Endodermal cell (in vitro differentiated cells): ENCODE data around the gene TINAGL1. TPM values are rescaled to one million over a fixed set of nuclear protein-coding genes. Genes with fewer than 3 reads are reported as not detected.

ENCODE experiments used
- DNase-seq: peaks from one replicate; pipeline ENCODE4 v3.0.0-alpha.2; 2017
- H3K27ac ChIP-seq: 2 replicates; pipeline ENCODE4 v1.5.1; 2013; ENCODE audit warnings: mild to moderate bottlenecking, low read depth, low read length, moderate library complexity
- H3K27me3 ChIP-seq: 2 replicates; pipeline ENCODE4 v1.6.1; 2013; ENCODE audit warnings: mild to moderate bottlenecking, low read length, moderate library complexity; ENCODE audit not compliant: insufficient read depth, control insufficient read depth, poor library complexity, severe bottlenecking
- H3K36me3 ChIP-seq: 2 replicates; pipeline ENCODE4 v1.7.0; 2013; ENCODE audit warnings: mild to moderate bottlenecking, low read length, moderate library complexity; ENCODE audit not compliant: control insufficient read depth, insufficient read depth
- H3K4me1 ChIP-seq: one replicate; pipeline ENCODE4 v1.7.0; 2013; ENCODE audit warnings: low read length; ENCODE audit not compliant: control insufficient read depth, insufficient read depth
- H3K4me3 ChIP-seq: 2 replicates; pipeline ENCODE4 v1.5.1; 2013; ENCODE audit warnings: mild to moderate bottlenecking, low read length, moderate library complexity
- H3K9ac ChIP-seq: 2 replicates; pipeline ENCODE4 v1.6.1; 2013; ENCODE audit warnings: mild to moderate bottlenecking, low read length, moderate library complexity; ENCODE audit not compliant: poor library complexity, severe bottlenecking; ENCODE audit errors: extremely low read depth
- H3K9me3 ChIP-seq: 2 replicates; pipeline ENCODE4 v1.6.1; 2013; ENCODE audit warnings: mild to moderate bottlenecking, low read length, moderate library complexity; ENCODE audit not compliant: control insufficient read depth
- H3K27ac Mint-ChIP-seq: 2 replicates; pipeline ENCODE4 v1.8.0; 2020; ENCODE audit warnings: mixed read lengths
- H3K27me3 Mint-ChIP-seq: 2 replicates; pipeline ENCODE4 v1.8.0; 2021; ENCODE audit warnings: mild to moderate bottlenecking, mixed read lengths; ENCODE audit not compliant: insufficient read depth
- H3K36me3 Mint-ChIP-seq: 2 replicates; pipeline ENCODE4 v1.8.0; 2020; ENCODE audit warnings: low read depth, mixed read lengths
- H3K4me1 Mint-ChIP-seq: 2 replicates; pipeline ENCODE4 v1.8.0; 2020; ENCODE audit warnings: mixed read lengths
- H3K4me3 Mint-ChIP-seq: 2 replicates; pipeline ENCODE4 v1.8.0; 2020; ENCODE audit warnings: mild to moderate bottlenecking, moderate library complexity, mixed read lengths
- H3K9me3 Mint-ChIP-seq: 2 replicates; pipeline ENCODE4 v1.8.0; 2020; ENCODE audit warnings: mild to moderate bottlenecking, mixed read lengths
- CTCF ChIP-seq: fragments of 200-600 bp; sonication (generic); conservative IDR thresholded peaks from 2 replicates; pipeline ENCODE4 v1.5.0; 2021; ENCODE audit warnings: antibody characterized with exemption, mild to moderate bottlenecking
- WGBS, 2 experiments: methylation state at CpG; one replicate each; pipeline versions ENCODE4 v1.1.5 to v1.1.7; 2013; ENCODE audit warnings: missing lambda C conversion rate in 2 of 2, mixed read lengths in 1 of 2; ENCODE audit not compliant: insufficient coverage in 1 of 2, insufficient read length in 1 of 2; 5-methylcytosine and 5-hydroxymethylcytosine counted together
- total RNA-seq, 2 donors: library from RNA; stranded (reverse); fragmentation: NEBNext Ultra II Directional in 1 of 2; extraction: Animal tissue kit (Norgen Biotek cat#: 25700) in 1 of 2; gene quantifications; 2 replicates in 1 of 2; 3 replicates in 1 of 2; pipeline ENCODE4 v1.2.1, GENCODE V29; 2021

The TINAGL1 gene
- total RNA-seq, 2 donors from 2014 or later, result 3.0 to 3.4 TPM

- Mint-ChIP-seq H3K9me3 (peaks cover 4% of the 10 kb centered on the region), H3K36me3 (no peaks in the 10 kb centered on the region), H3K4me3 (no peak overlapping the region), H3K27me3 (peaks cover 8% of the 10 kb centered on the region), H3K27ac (no peak overlapping the region), H3K4me1 (peaks cover 3% of the 10 kb centered on the region)
- H3K9me3 ChIP-seq, result peaks cover 9% of the 10 kb centered on the region
- DNase-seq, result no peak
- no peak overlapping the region for H3K4me3 ChIP-seq
- H3K9ac ChIP-seq, result no peak overlapping the region
- TF ChIP-seq CTCF, result no peak
- H3K4me1 ChIP-seq, result no peaks in the 10 kb centered on the region
- 56 to 70% methylated on average over 1 of the region's 1 CpG for WGBS, 2 experiments
- H3K27me3 ChIP-seq, result no peaks in the 10 kb centered on the region
- H3K36me3 ChIP-seq, result no peaks in the 10 kb centered on the region
- no peak overlapping the region for H3K27ac ChIP-seq
Measured at GRCh38 chr1:31609514-31610118, 33.3 kb downstream of the TINAGL1 start.

- Histone ChIP-seq H3K36me3 (no peaks in the 10 kb centered on the region), H3K27ac (no peak overlapping the region), H3K4me3 (no peak overlapping the region), H3K9ac (no peak overlapping the region), H3K4me1 (no peaks in the 10 kb centered on the region), H3K27me3 (peaks cover 26% of the 10 kb centered on the region), H3K9me3 (peaks cover 9% of the 10 kb centered on the region)
- no peak for DNase-seq
- H3K4me1 Mint-ChIP-seq, result peaks cover 3% of the 10 kb centered on the region
- no peak overlapping the region for H3K27ac Mint-ChIP-seq
- no peak overlapping the region for H3K4me3 Mint-ChIP-seq
- no peak for TF ChIP-seq CTCF
- H3K27me3 Mint-ChIP-seq, result peaks cover 42% of the 10 kb centered on the region
- WGBS, 2 experiments, result 79 to 86% methylated on average over 5 to 8 of the region's 8 CpGs
- H3K9me3 Mint-ChIP-seq, result peaks cover 4% of the 10 kb centered on the region
- H3K36me3 Mint-ChIP-seq, result no peaks in the 10 kb centered on the region
Measured at GRCh38 chr1:31614414-31615005, 38.2 kb downstream of the TINAGL1 start.

GRCh38 chr1:31615414-31615813, 39.1 kb downstream of the TINAGL1 start:
- Histone ChIP-seq H3K27ac (no peak overlapping the region), H3K36me3 (no peaks in the 10 kb centered on the region), H3K4me1 (no peaks in the 10 kb centered on the region), H3K4me3 (no peak overlapping the region), H3K27me3 (peaks cover 26% of the 10 kb centered on the region), H3K9ac (no peak overlapping the region), H3K9me3 (peaks cover 9% of the 10 kb centered on the region)
- WGBS, 2 experiments, result 92 to 100% methylated on average over 1 to 6 of the region's 6 CpGs
- Mint-ChIP-seq H3K36me3 (no peaks in the 10 kb centered on the region), H3K9me3 (peaks cover 4% of the 10 kb centered on the region), H3K4me1 (peaks cover 3% of the 10 kb centered on the region), H3K4me3 (no peak overlapping the region), H3K27ac (no peak overlapping the region), H3K27me3 (peaks cover 42% of the 10 kb centered on the region)
- no peak for DNase-seq
- no peak for TF ChIP-seq CTCF
